AG09309 (cell line): Measurements from ENCODE around the gene WNT9A.

ENCODE experiments used
- DNase-seq: peaks from one replicate; pipeline ENCODE4 v3.0.0-alpha.2; 2010; ENCODE audit warnings: low read depth
- H3K4me3 ChIP-seq: 2 replicates; pipeline ENCODE4 v1.5.1; 2011; ENCODE audit warnings: mild to moderate bottlenecking, low read depth, low read length, moderate library complexity; ENCODE audit not compliant: control insufficient read depth
- CTCF ChIP-seq: IDR thresholded peaks from 2 replicates; pipeline ENCODE4 v1.5.1; 2011; ENCODE audit warnings: mild to moderate bottlenecking, low read depth, low read length, inconsistent platforms; ENCODE audit not compliant: insufficient read depth, control insufficient read depth; ENCODE audit errors: missing control alignments

Gene WNT9A

DNA sequence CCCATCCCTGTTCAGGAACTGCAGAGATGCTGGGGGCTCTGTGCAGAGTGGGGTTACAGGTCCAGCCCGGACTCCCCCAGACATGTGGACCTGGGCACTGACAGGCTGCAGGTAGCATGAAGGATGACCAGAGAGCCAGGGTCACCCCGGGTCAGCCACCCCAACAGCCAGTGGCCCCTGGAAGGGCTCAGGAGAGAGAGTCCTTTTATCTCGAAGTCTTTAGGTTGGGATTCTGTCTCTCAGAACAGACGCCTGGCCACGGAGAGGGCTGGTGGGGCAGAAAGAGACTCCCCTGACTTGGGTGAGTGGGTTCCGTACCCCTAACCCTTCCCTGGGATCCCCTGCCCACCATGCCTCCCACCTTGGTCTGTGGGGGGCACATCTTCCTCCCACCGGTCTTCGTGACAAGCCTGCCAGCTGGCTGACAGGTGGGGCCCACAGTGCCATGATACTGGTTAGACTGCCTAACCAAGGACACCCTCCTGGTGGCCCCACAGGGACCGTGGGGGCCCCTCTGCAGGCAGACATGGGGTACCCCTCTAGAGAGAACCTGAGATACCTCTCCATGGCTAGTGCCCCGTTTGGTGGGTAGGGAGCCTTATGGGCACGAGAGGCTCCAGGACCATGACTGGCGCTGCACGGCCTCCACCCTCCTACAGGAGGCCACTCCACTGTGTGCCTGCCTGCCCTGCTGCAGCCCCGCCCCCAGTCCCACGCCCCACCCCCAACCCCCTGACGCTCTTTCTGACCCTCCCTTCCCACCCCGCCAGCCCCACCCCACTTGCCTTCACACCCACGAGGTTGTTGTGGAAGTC lies 24.2 kb downstream of the WNT9A start:
- no peak overlapping the region for H3K4me3 ChIP-seq
- no peak for DNase-seq
- no peak for TF ChIP-seq CTCF

DNA sequence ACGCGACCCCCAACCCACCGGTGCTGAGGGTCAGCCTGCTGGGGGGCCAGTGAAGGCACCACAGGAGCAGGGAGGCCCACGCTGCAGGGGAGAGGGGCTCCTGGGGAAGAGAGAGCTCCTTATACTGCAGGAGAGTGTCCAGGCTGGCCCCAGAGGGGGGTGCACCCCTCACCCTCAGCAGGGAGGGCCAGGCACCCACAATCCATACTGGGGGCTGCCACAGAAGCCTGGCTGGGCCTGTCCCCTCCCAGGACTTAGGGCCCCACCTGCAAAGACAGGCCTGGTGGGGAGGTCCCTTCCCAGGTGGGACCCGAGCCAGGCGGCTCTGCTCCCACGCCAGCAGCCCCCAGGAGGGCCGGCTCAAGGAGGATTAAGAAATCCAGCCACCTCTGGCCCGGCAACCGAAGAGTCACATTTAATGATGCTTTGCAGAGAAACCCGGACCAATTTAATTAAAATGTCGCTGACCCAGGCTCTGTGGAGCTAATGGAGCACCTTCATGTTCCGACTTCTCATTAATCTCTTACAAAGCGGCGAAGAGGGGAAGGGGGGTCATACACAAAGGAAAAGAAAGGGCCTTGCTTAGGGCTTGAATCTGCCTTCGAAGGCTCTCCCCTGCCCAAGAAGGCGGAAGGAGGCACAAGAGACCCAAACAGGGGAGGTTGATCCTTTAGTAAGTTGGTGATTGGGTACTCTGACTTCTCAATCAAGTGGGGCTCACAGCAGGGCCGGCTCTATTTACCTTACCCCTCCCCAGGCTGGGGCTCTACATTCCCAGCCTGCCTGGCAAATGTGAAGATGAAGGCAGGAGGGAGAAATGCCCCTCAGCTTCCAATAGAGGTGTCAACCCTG lies 25.0 kb downstream of the WNT9A start:
- H3K4me3 ChIP-seq = no peak overlapping the region
- no peak for DNase-seq
- no peak for TF ChIP-seq CTCF

DNA sequence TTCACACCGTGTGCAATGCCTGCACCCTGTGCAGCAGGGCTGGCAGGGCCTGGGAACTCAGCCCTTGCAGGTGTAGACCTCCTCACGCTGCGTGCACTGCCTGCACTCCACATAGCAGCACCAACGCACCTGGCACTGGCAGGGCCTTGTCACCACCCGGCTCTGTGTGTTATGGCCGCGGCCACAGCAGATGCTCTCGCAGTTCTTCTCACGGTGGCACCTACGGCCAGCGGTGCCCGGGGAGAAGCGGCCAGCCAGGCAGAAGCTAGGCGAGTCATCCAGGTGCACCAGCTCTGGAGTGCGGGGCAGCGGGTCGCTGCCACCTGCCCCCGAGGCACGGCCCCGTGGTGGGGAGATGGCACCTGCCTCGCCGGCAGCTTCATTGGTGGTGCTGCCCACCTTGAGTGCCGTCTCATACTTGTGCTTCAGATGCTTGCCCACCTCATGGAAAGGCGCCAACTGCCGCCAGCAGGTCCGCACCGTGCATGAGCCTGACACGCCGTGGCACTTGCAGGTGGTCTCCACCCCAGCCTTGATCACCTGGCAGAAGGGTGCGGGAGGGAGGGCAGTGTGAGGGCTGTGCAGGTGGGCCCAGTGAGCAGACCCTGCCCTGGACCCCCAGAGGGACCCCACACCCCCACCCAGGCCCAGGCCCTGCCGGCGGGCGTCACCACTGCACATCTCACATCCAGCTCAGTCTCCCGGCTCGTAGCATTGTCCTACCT lies 26.1 kb downstream of the WNT9A start:
- no peak for DNase-seq
- no peak for TF ChIP-seq CTCF
- H3K4me3 ChIP-seq = no peak overlapping the region

DNA sequence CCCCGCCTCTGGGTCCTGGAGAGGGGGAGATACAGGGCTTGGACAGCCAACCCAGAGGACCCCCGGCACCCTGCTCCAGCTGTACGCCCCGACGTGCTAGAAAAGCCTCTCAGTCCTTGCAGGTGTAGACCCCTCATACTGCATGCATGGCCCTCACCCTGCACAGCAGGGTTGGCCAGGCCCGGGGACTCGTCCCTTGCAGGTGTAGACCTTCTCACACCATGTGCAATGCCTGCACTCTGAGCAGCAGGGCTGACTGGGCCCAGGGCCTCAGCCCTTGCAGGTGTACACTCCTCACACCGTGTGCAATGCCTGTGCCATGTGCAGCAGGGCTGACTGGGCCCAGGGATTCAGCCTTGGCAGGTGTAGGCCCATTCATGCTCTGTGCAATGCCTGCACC lies 26.8 kb downstream of the WNT9A start:
- no peak for DNase-seq
- H3K4me3 ChIP-seq = no peak overlapping the region
- no peak for TF ChIP-seq CTCF

DNA sequence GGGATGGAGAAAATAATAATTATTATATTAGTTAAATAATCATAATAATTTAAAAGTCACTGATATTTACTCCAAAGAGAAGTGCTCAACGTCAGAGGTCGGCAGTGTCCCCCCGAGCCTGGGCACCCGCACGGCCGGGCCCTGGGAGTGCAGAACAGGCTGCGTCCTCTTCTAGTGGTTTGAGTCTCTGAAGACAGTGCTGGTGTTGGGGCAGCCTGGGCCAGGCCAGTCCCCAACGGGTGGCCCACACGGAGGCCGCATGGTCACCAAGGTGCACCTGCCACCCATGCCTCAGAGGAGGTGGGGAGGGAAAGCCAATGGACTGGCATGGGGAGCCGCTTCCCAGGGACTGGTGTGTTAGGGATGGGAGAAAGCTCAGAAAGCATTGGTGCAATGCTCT lies 27.3 kb downstream of the WNT9A start:
- TF ChIP-seq CTCF = no peak
- DNase-seq = no peak
- no peak overlapping the region for H3K4me3 ChIP-seq

GRCh38 chr1:227919906-227920305 lies 27.8 kb downstream of the WNT9A start:
- no peak overlapping the region for H3K4me3 ChIP-seq
- no peak for TF ChIP-seq CTCF
- DNase-seq = no peak
